Stomach (tissue), 9 donors: ENCODE data around the gene GBX2. TPM values are rescaled to one million over a fixed set of nuclear protein-coding genes. Genes with fewer than 3 reads are reported as not detected.

ENCODE experiments used
- DNase-seq, 2 donors: peaks; one replicate each; pipeline versions ENCODE4 v3.0.0 to v3.0.0-alpha.2; 2013 to 2019
- H3K27ac ChIP-seq, 5 donors: fragments of 200-600 bp in 4 of 5; sonication (generic) in 4 of 5; one replicate each; pipeline ENCODE4 v1.5.1; 2013 to 2019; ENCODE audit warnings: mild to moderate bottlenecking in 1 of 5, moderate library complexity in 1 of 5
- H3K27me3 ChIP-seq, 3 donors: fragments of 200-600 bp; sonication (generic); one replicate each; pipeline ENCODE4 v1.5.1; 2017 to 2019; ENCODE audit warnings: mixed run types in 1 of 3
- H3K36me3 ChIP-seq, 4 donors: fragments of 200-600 bp; sonication (generic); 1 replicate in 3 of 4; 2 replicates in 1 of 4; pipeline ENCODE4 v1.5.1; 2016 to 2019
- H3K4me1 ChIP-seq, 4 donors: fragments of 200-600 bp; sonication (generic); one replicate each; pipeline ENCODE4 v1.5.1; 2016 to 2019
- H3K4me3 ChIP-seq, 4 donors: fragments of 200-600 bp; sonication (generic) in 3 of 4; one replicate each; pipeline ENCODE4 v1.5.1; 2016 to 2019; ENCODE audit warnings: mild to moderate bottlenecking in 1 of 4
- H3K9me3 ChIP-seq, 4 donors: fragments of 200-600 bp; sonication (generic); one replicate each; pipeline ENCODE4 v1.5.1; 2016 to 2019
- CTCF ChIP-seq, 7 experiments: fragments of 450-650 bp in 4 of 7; fragments of 200-600 bp in 3 of 7; sonication (generic) in 3 of 7; IDR thresholded peaks; one replicate each; pipeline ENCODE4 v1.5.1; 2016 to 2019; ENCODE audit warnings: antibody characterized with exemption in 7 of 7, control low read depth in 2 of 7, mild to moderate bottlenecking in 1 of 7
- EP300 ChIP-seq: sonication (generic); formaldehyde crosslinking; IDR thresholded peaks from one replicate; pipeline ENCODE4 v1.6.1; 2017; ENCODE audit warnings: antibody characterized with exemption
- POLR2A ChIP-seq, 4 donors: fragments of 450-650 bp; IDR thresholded peaks; one replicate each; pipeline ENCODE4 v1.6.1; 2016; ENCODE audit warnings: antibody characterized with exemption in 4 of 4, control low read depth in 2 of 4, mild to moderate bottlenecking in 1 of 4, moderate library complexity in 1 of 4
- POLR2AphosphoS5 ChIP-seq, 3 donors: sonication (generic); formaldehyde crosslinking; IDR thresholded peaks; one replicate each; pipeline ENCODE4 v1.6.1; 2016; ENCODE audit warnings: antibody characterized with exemption in 3 of 3
- WGBS, 5 donors: extraction: QIAGEN DNeasy Blood & Tissue Kit in 3 of 5; methylation state at CpG; one replicate each; pipeline versions ENCODE4 v1.1.5 to v1.1.7; 2013 to 2018; 5-methylcytosine and 5-hydroxymethylcytosine counted together
- intact Hi-C: fragments of 100-400 bp; cut with DNase I; formaldehyde crosslinking; loops from one replicate; pipeline ENCODE4 v1.15.1; 2023; ENCODE audit warnings: low total_unique reads
- polyA plus RNA-seq, 3 donors: library from polyadenylated mRNA; stranded (reverse); fragments of 200-250 nt; gene quantifications; one replicate each; pipeline ENCODE4 v1.2.3, GENCODE V29; 2013
- total RNA-seq, 5 donors: library from RNA; depleted of rRNA; stranded (reverse); fragments of >200 nt; gene quantifications; one replicate each; pipeline versions ENCODE4 v1.1.0 to v1.2.3, GENCODE V29; 2014 to 2016
- donor health status: healthy with polysubstance abuse.
- donor health status: Bipolar disorder and iron deficiency.
- donor health status: healthy.

The GBX2 gene
- total and polyA plus RNA-seq, 8 donors, result 0.55 TPM; not detected in 7

DNA sequence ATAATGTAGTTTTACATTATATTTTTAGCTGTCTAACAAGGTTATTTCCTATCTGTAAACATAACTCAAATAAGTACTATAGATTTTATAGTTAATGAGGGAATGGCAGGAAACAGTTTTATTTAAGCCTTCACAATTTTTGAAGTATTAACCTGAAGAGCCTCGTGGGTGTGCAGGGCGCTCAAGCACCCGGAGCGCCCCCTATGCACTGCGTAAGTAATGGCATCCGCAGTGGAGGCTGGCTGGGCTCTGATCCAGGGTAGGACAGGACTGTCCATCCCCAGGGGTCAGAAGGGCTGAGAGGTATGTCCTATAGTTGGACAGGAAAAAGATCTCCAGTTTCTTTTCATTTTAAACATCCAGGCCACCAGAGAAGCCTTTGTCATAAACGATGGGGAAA is 8.2 kb upstream of the GBX2 start:
- 7 to 16% (median 11%) methylated on average over 7 of the region's 7 CpGs for WGBS, 5 donors
- H3K9me3 ChIP-seq, result peaks cover 0 to 2% (median 0%) of the 10 kb centered on the region in 4 donors
- TF ChIP-seq CTCF (IDR thresholded peaks at IDR 0.05) (peak in 2 of 7 experiments; percentile 27 to 32), EP300 (no peak), POLR2AphosphoS5 (IDR thresholded peaks at IDR 0.05) (no peak), POLR2A (IDR thresholded peaks at IDR 0.05) (no peak)
- H3K27me3 ChIP-seq, result peaks cover 39 to 100% (median 91%) of the 10 kb centered on the region in 3 donors
- H3K36me3 ChIP-seq, result no peaks in the 10 kb centered on the region
- intact Hi-C loops, result no loop called here
- DNase-seq, result peak in 1 of 2 donors; percentile 54
- no peak overlapping the region for H3K27ac ChIP-seq
- peaks cover 24 to 44% (median 35%) of the 10 kb centered on the region in 4 donors for H3K4me1 ChIP-seq
- H3K4me3 ChIP-seq, result no peak overlapping the region

- no peak overlapping the region for H3K4me3 ChIP-seq
- intact Hi-C loops, result no loop called here
- peaks cover 24 to 49% (median 37%) of the 10 kb centered on the region in 4 donors for H3K4me1 ChIP-seq
- H3K9me3 ChIP-seq, result peaks cover 0 to 8% (median 0%) of the 10 kb centered on the region in 4 donors
- WGBS, 5 donors, result 24 to 41% (median 30%) methylated on average over 6 of the region's 6 CpGs
- no peaks in the 10 kb centered on the region for H3K36me3 ChIP-seq
- H3K27ac ChIP-seq, result no peak overlapping the region
- peaks cover 45 to 100% (median 91%) of the 10 kb centered on the region in 3 donors for H3K27me3 ChIP-seq
- TF ChIP-seq CTCF (IDR thresholded peaks at IDR 0.05) (no peak), POLR2AphosphoS5 (IDR thresholded peaks at IDR 0.05) (no peak), EP300 (no peak), POLR2A (IDR thresholded peaks at IDR 0.05) (no peak)
- no peak for DNase-seq
Measured at GRCh38 chr2:236175548-236176150, 7.5 kb upstream of the GBX2 start.

DNA sequence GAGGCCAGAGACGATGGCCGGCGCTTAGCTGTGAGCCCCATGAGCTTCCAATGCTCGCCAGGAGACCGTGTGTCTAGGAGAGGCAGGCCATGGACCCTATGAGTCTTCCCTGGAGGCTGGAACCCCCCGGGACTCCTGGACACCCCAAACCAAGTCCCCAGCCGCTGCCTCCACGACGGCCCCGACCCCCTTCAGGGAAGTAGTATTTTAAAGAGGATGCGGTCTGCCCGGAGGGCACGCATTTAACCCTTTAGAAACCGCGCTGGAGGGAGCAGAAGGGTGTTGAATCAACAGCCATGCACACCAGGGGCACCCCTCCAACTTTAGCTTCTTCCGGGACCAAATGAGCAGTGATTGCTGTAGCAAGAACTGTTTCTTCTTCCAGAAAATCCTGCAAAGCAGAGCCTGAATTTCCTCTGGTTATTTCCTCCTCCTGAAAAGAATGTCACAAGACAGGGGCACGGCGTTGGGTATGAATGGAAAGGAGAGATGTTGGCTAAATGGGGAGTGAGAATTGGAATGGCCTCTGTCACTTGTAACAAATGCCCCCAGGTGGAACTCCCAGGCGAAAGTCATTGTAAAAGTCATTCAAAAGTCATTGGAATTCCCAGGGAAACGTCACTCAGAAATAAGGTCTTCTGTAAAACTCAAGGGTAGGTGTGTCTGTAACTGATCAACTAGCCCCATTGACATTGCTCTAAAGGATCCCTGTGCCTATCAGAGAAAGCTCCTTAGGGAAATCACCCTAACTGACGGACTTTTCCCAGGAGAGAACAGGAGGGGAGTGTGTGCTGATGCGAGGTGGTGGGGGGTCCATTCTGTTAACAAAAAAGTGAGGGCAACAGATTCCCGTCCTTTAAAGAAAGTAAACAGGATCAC is 5.8 kb upstream of the GBX2 start:
- peaks cover 0 to 8% (median 0%) of the 10 kb centered on the region in 4 donors for H3K9me3 ChIP-seq
- no peak for TF ChIP-seq EP300
- no peak for TF ChIP-seq CTCF (IDR thresholded peaks at IDR 0.05)
- TF ChIP-seq POLR2A (IDR thresholded peaks at IDR 0.05), result no peak
- no peak for TF ChIP-seq POLR2AphosphoS5 (IDR thresholded peaks at IDR 0.05)
- H3K27ac ChIP-seq, result no peak overlapping the region
- no peaks in the 10 kb centered on the region for H3K36me3 ChIP-seq
- intact Hi-C loops, result no loop called here
- WGBS, 5 donors, result 3 to 8% (median 5%) methylated on average over 16 to 23 of the region's 23 CpGs
- no peak overlapping the region for H3K4me3 ChIP-seq
- H3K27me3 ChIP-seq, result peaks cover 51 to 100% (median 90%) of the 10 kb centered on the region in 3 donors
- DNase-seq, result no peak
- H3K4me1 ChIP-seq, result peaks cover 15 to 51% (median 34%) of the 10 kb centered on the region in 4 donors

GRCh38 chr2:236173036-236173728 is 5.0 kb upstream of the GBX2 start:
- peaks cover 54 to 100% (median 90%) of the 10 kb centered on the region in 3 donors for H3K27me3 ChIP-seq
- intact Hi-C loops, result no loop called here
- TF ChIP-seq EP300, result no peak
- no peak for TF ChIP-seq CTCF (IDR thresholded peaks at IDR 0.05)
- no peak for TF ChIP-seq POLR2A (IDR thresholded peaks at IDR 0.05)
- no peak for TF ChIP-seq POLR2AphosphoS5 (IDR thresholded peaks at IDR 0.05)
- H3K27ac ChIP-seq, result no peak overlapping the region
- 4 to 14% (median 5%) methylated on average over 12 to 62 of the region's 62 CpGs for WGBS, 5 donors
- no peak for DNase-seq
- H3K36me3 ChIP-seq, result no peaks in the 10 kb centered on the region
- peaks cover 10 to 51% (median 32%) of the 10 kb centered on the region in 4 donors for H3K4me1 ChIP-seq
- peaks cover 0 to 8% (median 0%) of the 10 kb centered on the region in 4 donors for H3K9me3 ChIP-seq
- no peak overlapping the region for H3K4me3 ChIP-seq
